IMR-90 (cell line): ENCODE data around the gene FRMD4B. TPM values are rescaled to one million over a fixed set of nuclear protein-coding genes. Genes with fewer than 3 reads are reported as not detected.

Experiments
- ATAC-seq: fragments of 200-7000 bp; cut with Tn5 transposase; 2 replicates; pipeline ENCODE4 v1.9.1; 2020; ENCODE audit warnings: low read depth, mild to moderate bottlenecking, moderate library complexity
- BruUV-seq: library from RNA; stranded (reverse); fragments of 400-500 nt; replicated peaks from 2 replicates; lab custom pipeline; 2021; lab: Mats Ljungman, UMichigan
- CTCF ChIA-PET: fragments of 300-600 bp; formaldehyde crosslinking; extraction: SDS; loops from one replicate; lab custom pipeline; 2021; ENCODE audit warnings: antibody characterized with exemption; lab: Yijun Ruan, JAX
- POLR2A ChIA-PET: fragments of 300-600 bp; sonication (Branson Sonifier 250); formaldehyde crosslinking; loops from one replicate; lab custom pipeline; 2022; ENCODE audit warnings: antibody characterized with exemption; ENCODE audit not compliant: unreplicated experiment; lab: Charles Lee
- DNase-seq: peaks from one replicate; pipeline ENCODE4 v3.0.0; 2013
- H2AFZ ChIP-seq: replicated peaks from 2 replicates; pipeline ENCODE3; 2013; ENCODE audit warnings: low read length, mild to moderate bottlenecking; ENCODE audit not compliant: poor library complexity
- H2AK5ac ChIP-seq: 2 replicates; pipeline ENCODE4 v1.6.1; 2013; ENCODE audit warnings: low read depth, low read length, inconsistent platforms
- H2AK9ac ChIP-seq: replicated peaks from 2 replicates; pipeline ENCODE3; 2013; ENCODE audit warnings: mild to moderate bottlenecking, low read depth, low read length, moderate library complexity; ENCODE audit not compliant: poor library complexity
- H2BK120ac ChIP-seq: 2 replicates; pipeline ENCODE4 v1.6.1; 2013; ENCODE audit warnings: low read depth, low read length, inconsistent platforms
- H2BK15ac ChIP-seq: 3 replicates; pipeline ENCODE4 v1.6.1; 2013; ENCODE audit warnings: low read depth, low read length, inconsistent platforms
- H2BK20ac ChIP-seq: 2 replicates; pipeline ENCODE4 v1.6.1; 2013; ENCODE audit warnings: low read depth, mild to moderate bottlenecking, inconsistent platforms, low read length, moderate library complexity
- H2BK5ac ChIP-seq: 2 replicates; pipeline ENCODE4 v1.6.1; 2013; ENCODE audit warnings: mild to moderate bottlenecking, low read depth, low read length, inconsistent platforms; ENCODE audit not compliant: poor library complexity, severe bottlenecking
- H3K14ac ChIP-seq: replicated peaks from 2 replicates; pipeline ENCODE4 v1.6.1; 2013; ENCODE audit warnings: low read depth, low read length, inconsistent platforms
- H3K18ac ChIP-seq: 2 replicates; pipeline ENCODE4 v1.6.1; 2013; ENCODE audit warnings: low read depth, low read length, control low read depth
- H3K23ac ChIP-seq: 2 replicates; pipeline ENCODE4 v1.6.1; 2013; ENCODE audit warnings: low read depth, low read length, inconsistent platforms
- H3K27ac ChIP-seq: 2 replicates; pipeline ENCODE4 v1.5.1; 2013; ENCODE audit warnings: mild to moderate bottlenecking, control low read depth, low read length; ENCODE audit not compliant: insufficient read depth
- H3K27me3 ChIP-seq: 2 replicates; pipeline ENCODE4 v1.6.1; 2013; ENCODE audit warnings: low read length; ENCODE audit not compliant: control insufficient read depth, insufficient read depth
- H3K36me3 ChIP-seq: 2 replicates; pipeline ENCODE4 v1.6.1; 2013; ENCODE audit warnings: low read length, mixed read lengths; ENCODE audit not compliant: control insufficient read depth, insufficient read depth
- H3K4ac ChIP-seq: 2 replicates; pipeline ENCODE4 v1.6.1; 2013; ENCODE audit warnings: low read depth, low read length, inconsistent platforms
- H3K4me1 ChIP-seq: 2 replicates; pipeline ENCODE4 v1.6.1; 2013; ENCODE audit warnings: low read length, mixed read lengths; ENCODE audit not compliant: control insufficient read depth, insufficient read depth
- H3K4me2 ChIP-seq: 2 replicates; pipeline ENCODE4 v1.6.1; 2013; ENCODE audit warnings: low read depth, mild to moderate bottlenecking, control low read depth, low read length, moderate library complexity
- H3K4me3 ChIP-seq: 2 replicates; pipeline ENCODE4 v1.5.1; 2013; ENCODE audit warnings: low read depth, mild to moderate bottlenecking, control low read depth, low read length, moderate library complexity; ENCODE audit not compliant: insufficient read depth
- H3K56ac ChIP-seq: 2 replicates; pipeline ENCODE4 v1.6.1; 2013; ENCODE audit warnings: low read length, inconsistent platforms; ENCODE audit not compliant: insufficient read depth; ENCODE audit errors: extremely low read depth
- H3K79me1 ChIP-seq, 2 experiments: 2 replicates each; pipeline ENCODE4 v1.6.1; 2013; ENCODE audit warnings: low read length in 2 of 2, inconsistent platforms in 1 of 2, low read depth in 1 of 2
- H3K9ac ChIP-seq: 2 replicates; pipeline ENCODE4 v1.6.1; 2013; ENCODE audit warnings: low read depth, low read length, control low read depth
- H3K9me1 ChIP-seq: 2 replicates; pipeline ENCODE4 v1.6.1; 2013; ENCODE audit warnings: low read length, inconsistent platforms; ENCODE audit not compliant: insufficient read depth
- H3K9me3 ChIP-seq: 2 replicates; pipeline ENCODE4 v1.6.1; 2013; ENCODE audit warnings: low read length; ENCODE audit not compliant: control insufficient read depth, insufficient read depth
- H4K20me1 ChIP-seq: 2 replicates; pipeline ENCODE4 v1.6.1; 2013; ENCODE audit warnings: low read length, inconsistent platforms; ENCODE audit not compliant: insufficient read depth
- H4K5ac ChIP-seq: 2 replicates; pipeline ENCODE4 v1.6.1; 2013; ENCODE audit warnings: mild to moderate bottlenecking, low read depth, low read length, control low read depth
- H4K8ac ChIP-seq, 2 experiments: 2 replicates each; pipeline ENCODE4 v1.6.1; 2013; ENCODE audit warnings: low read depth in 2 of 2, low read length in 2 of 2, control low read depth in 1 of 2, inconsistent platforms in 1 of 2
- H4K91ac ChIP-seq: 2 replicates; pipeline ENCODE4 v1.6.1; 2013; ENCODE audit warnings: low read depth, low read length, inconsistent platforms; ENCODE audit not compliant: insufficient read depth
- MAFK ChIP-seq: IDR thresholded peaks from 2 replicates; pipeline ENCODE4 v1.6.1; 2012; ENCODE audit warnings: low read depth, low read length, improper control_type of control experiment
- RCOR1 ChIP-seq: IDR thresholded peaks from 2 replicates; pipeline ENCODE4 v1.6.1; 2012; ENCODE audit warnings: mild to moderate bottlenecking, low read length, improper control_type of control experiment; ENCODE audit not compliant: insufficient replicate concordance
- RFX5 ChIP-seq: IDR thresholded peaks from 2 replicates; pipeline ENCODE4 v1.8.0; 2012; ENCODE audit warnings: low read depth, mild to moderate bottlenecking, low read length, moderate library complexity
- WGBS, 2 experiments: methylation state at CpG; one replicate each; pipeline versions ENCODE4 v1.1.5 to v1.1.7; 2013; ENCODE audit warnings: missing lambda C conversion rate in 2 of 2; ENCODE audit not compliant: insufficient read length in 1 of 2; ENCODE audit errors: extremely low coverage in 2 of 2; 5-methylcytosine and 5-hydroxymethylcytosine counted together
- dilution Hi-C: fragments of 300-500 bp; cut with HindIII; formaldehyde crosslinking; loops from one replicate; pipeline ENCODE4 v1.14.3; 2018; ENCODE audit warnings: low sequenced_read_pairs; ENCODE audit not compliant: unreplicated experiment
- in situ Hi-C: fragments of 300-500 bp; cut with MboI; formaldehyde crosslinking; loops from 3 replicates; pipeline ENCODE4 v1.14.3; 2019; ENCODE audit warnings: low sequenced_read_pairs, inconsistent platforms, mixed read lengths
- intact Hi-C: fragments of 100-400 bp; cut with micrococcal nuclease; formaldehyde crosslinking; loops from 2 replicates; pipeline ENCODE4 v1.10.0; 2022
- polyA plus RNA-seq, 3 experiments: library from polyadenylated mRNA; depleted of rRNA; stranded (reverse); fragments of >200 nt; gene quantifications; 2 replicates each; pipeline ENCODE4 v1.2.3, GENCODE V29; 2012; ENCODE audit warnings: low replicate concordance in 1 of 3
- total RNA-seq: library from RNA; depleted of rRNA; stranded (reverse); fragments of >200 nt; gene quantifications from 2 replicates; pipeline ENCODE4 v1.2.3, GENCODE V29; 2012

FRMD4B gene
- total and polyA plus RNA-seq, 2 of the 4 experiments (the other 2 are of a cell fraction): 0.14 to 0.36 TPM

DNA sequence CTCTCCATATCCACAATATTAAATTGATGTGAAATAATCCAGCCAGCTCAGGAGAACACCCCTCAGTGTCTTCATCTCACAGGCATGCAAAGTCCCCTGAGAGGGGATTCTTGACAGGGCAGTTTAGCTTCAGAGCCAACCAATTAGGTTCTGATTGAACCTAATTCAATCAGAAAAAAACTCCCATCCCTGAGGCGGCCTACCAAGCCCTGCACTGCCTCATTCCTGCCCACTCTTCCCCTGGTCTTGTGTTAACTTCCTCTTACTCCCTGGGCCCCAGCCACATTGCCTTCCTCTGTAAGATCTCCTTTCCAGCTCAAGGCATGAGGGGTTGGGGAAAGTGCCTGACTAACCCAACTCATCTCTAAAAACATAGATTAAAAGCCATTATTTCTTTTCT, 46.1 kb downstream of the FRMD4B start:
- Histone ChIP-seq H3K56ac (no peak overlapping the region), H3K9me3 (no peaks in the 10 kb centered on the region), H3K9ac (no peak overlapping the region), H3K27me3 (no peaks in the 10 kb centered on the region), H3K4ac (no peak overlapping the region), H4K20me1 (no peaks in the 10 kb centered on the region), H2AK9ac (no peak overlapping the region), H4K91ac (no peak overlapping the region), H3K18ac (no peak overlapping the region), H3K14ac (no peak overlapping the region), H2AK5ac (no peak overlapping the region), H2AFZ (no peak overlapping the region), H3K4me2 (no peak overlapping the region), H4K8ac (no peak overlapping the region), H3K79me1 (no peaks in the 10 kb centered on the region), H3K36me3 (no peaks in the 10 kb centered on the region), H2BK120ac (no peak overlapping the region), H3K4me1 (no peaks in the 10 kb centered on the region), H3K4me3 (no peak overlapping the region), H4K5ac (no peak overlapping the region), H3K27ac (no peak overlapping the region), H2BK15ac (no peak overlapping the region), H2BK5ac (no peak overlapping the region), H3K9me1 (no peaks in the 10 kb centered on the region), H2BK20ac (no peak overlapping the region), H3K23ac (no peak overlapping the region)
- intact Hi-C loops (no loop called here), dilution Hi-C loops (no loop called here), in situ Hi-C loops (no loop called here)
- CTCF ChIA-PET: no interaction called here
- no CpG with 5 or more reads among the region's 1 CpG for WGBS, 2 experiments
- TF ChIP-seq MAFK (no peak), RCOR1 (no peak), RFX5 (no peak)
- BruUV-seq: no TSS peak
- ATAC-seq (no peak), DNase-seq (no peak)
- POLR2A ChIA-PET: no interaction called here
